ENCODE data around the gene UROS.

UROS gene

GRCh38 chr10:125797424-125797823, 25.6 kb downstream of the UROS start:
- Histone ChIP-seq H3K36me3 (ENCODE audit: insufficient read depth, low read length) (peaks cover 9% of the 10 kb centered on the region; the same call in 1 of the 2 replicates), H3K9me2 (replicated peaks; ENCODE audit: low read depth, low read length) (no peaks in the 10 kb centered on the region), H2AFZ (ENCODE audit: low read length) (no peak overlapping the region), H3K4me2 (ENCODE audit: low read depth, low read length, poor library complexity, severe bottlenecking) (no peak overlapping the region), H3K27me3 (ENCODE audit: insufficient read depth, low read length, poor library complexity, severe bottlenecking) (no peaks in the 10 kb centered on the region), H4K20me1 (ENCODE audit: insufficient read depth, low read length, poor library complexity, severe bottlenecking) (no peaks in the 10 kb centered on the region), H3K79me2 (ENCODE audit: insufficient read depth, low read length) (no peaks in the 10 kb centered on the region), H3K4me3 (ENCODE audit: low read length, poor library complexity, severe bottlenecking) (no peak overlapping the region), H3K9me3 (ENCODE audit: insufficient read depth, low read depth, low read length) (no peaks in the 10 kb centered on the region), H3F3A (ENCODE audit: low read depth) (no peaks in the 10 kb centered on the region), H3K9ac (ENCODE audit: low read depth, low read length, poor library complexity, severe bottlenecking) (no peak overlapping the region), H3K4me1 (ENCODE audit: insufficient read depth, low read length, poor library complexity, severe bottlenecking) (peaks cover 5% of the 10 kb centered on the region)
- no peak for TF ChIP-seq CTCF (conservative IDR thresholded peaks at IDR 0.05; ENCODE audit: low read length)
- no peak for TF ChIP-seq EZH2phosphoT487 (IDR thresholded peaks at IDR 0.05; ENCODE audit: borderline replicate concordance)

GRCh38 chr10:125795637-125796190, 27.3 kb downstream of the UROS start:
- Histone ChIP-seq H3K4me3 (ENCODE audit: low read length, poor library complexity, severe bottlenecking) (no peak overlapping the region), H3K79me2 (ENCODE audit: insufficient read depth, low read length) (no peaks in the 10 kb centered on the region), H3K9me3 (ENCODE audit: insufficient read depth, low read depth, low read length) (no peaks in the 10 kb centered on the region), H3K4me2 (ENCODE audit: low read depth, low read length, poor library complexity, severe bottlenecking) (no peak overlapping the region), H3K9me2 (replicated peaks; ENCODE audit: low read depth, low read length) (no peaks in the 10 kb centered on the region), H2AFZ (ENCODE audit: low read length) (no peak overlapping the region), H3K36me3 (ENCODE audit: insufficient read depth, low read length) (peaks cover 9% of the 10 kb centered on the region; the same call in 1 of the 2 replicates), H3F3A (ENCODE audit: low read depth) (no peaks in the 10 kb centered on the region), H3K9ac (ENCODE audit: low read depth, low read length, poor library complexity, severe bottlenecking) (no peak overlapping the region), H3K4me1 (ENCODE audit: insufficient read depth, low read length, poor library complexity, severe bottlenecking) (peaks cover 5% of the 10 kb centered on the region), H4K20me1 (ENCODE audit: insufficient read depth, low read length, poor library complexity, severe bottlenecking) (no peaks in the 10 kb centered on the region), H3K27me3 (ENCODE audit: insufficient read depth, low read length, poor library complexity, severe bottlenecking) (no peaks in the 10 kb centered on the region)
- no peak for TF ChIP-seq CTCF (conservative IDR thresholded peaks at IDR 0.05; ENCODE audit: low read length)
- no peak for TF ChIP-seq EZH2phosphoT487 (IDR thresholded peaks at IDR 0.05; ENCODE audit: borderline replicate concordance)

GRCh38 chr10:125795128-125795527, 27.9 kb downstream of the UROS start:
- peaks cover 5% of the 10 kb centered on the region for H3K4me1 ChIP-seq (ENCODE audit: insufficient read depth, low read length, poor library complexity, severe bottlenecking)
- no peaks in the 10 kb centered on the region for H4K20me1 ChIP-seq (ENCODE audit: insufficient read depth, low read length, poor library complexity, severe bottlenecking)
- no peak overlapping the region for H3K4me3 ChIP-seq (ENCODE audit: low read length, poor library complexity, severe bottlenecking)
- no peak overlapping the region for H3K9ac ChIP-seq (ENCODE audit: low read depth, low read length, poor library complexity, severe bottlenecking)
- no peaks in the 10 kb centered on the region for H3K79me2 ChIP-seq (ENCODE audit: insufficient read depth, low read length)
- TF ChIP-seq EZH2phosphoT487 (IDR thresholded peaks at IDR 0.05; ENCODE audit: borderline replicate concordance) (no peak), CTCF (conservative IDR thresholded peaks at IDR 0.05; ENCODE audit: low read length) (no peak)
- H2AFZ ChIP-seq (ENCODE audit: low read length): no peak overlapping the region
- H3K9me3 ChIP-seq (ENCODE audit: insufficient read depth, low read depth, low read length): no peaks in the 10 kb centered on the region
- no peak overlapping the region for H3K4me2 ChIP-seq (ENCODE audit: low read depth, low read length, poor library complexity, severe bottlenecking)
- H3K9me2 ChIP-seq (replicated peaks; ENCODE audit: low read depth, low read length): no peaks in the 10 kb centered on the region
- peaks cover 9% of the 10 kb centered on the region; the same call in 1 of the 2 replicates for H3K36me3 ChIP-seq (ENCODE audit: insufficient read depth, low read length)
- no peaks in the 10 kb centered on the region for H3K27me3 ChIP-seq (ENCODE audit: insufficient read depth, low read length, poor library complexity, severe bottlenecking)
- H3F3A ChIP-seq (ENCODE audit: low read depth): no peaks in the 10 kb centered on the region

All from Loucy (cell line).